Lower lobe of right lung (tissue), 2 donors: ENCODE results near the gene SRRM2. TPM values are rescaled to one million over a fixed set of nuclear protein-coding genes. Genes with fewer than 3 reads are reported as not detected.

Experiments
- ATAC-seq, 2 donors: fragments of 200-7000 bp; cut with Tn5 transposase; one replicate each; pipeline ENCODE4 v1.9.1; 2020 to 2022; ENCODE audit warnings: mild to moderate bottlenecking in 2 of 2, moderate library complexity in 2 of 2
- DNase-seq: peaks from one replicate; pipeline ENCODE4 v3.0.0-alpha.2; 2020
- H3K27ac ChIP-seq: fragments of 200-600 bp; one replicate; pipeline ENCODE4 v1.8.0; 2022
- H3K27me3 ChIP-seq: fragments of 200-600 bp; one replicate; pipeline ENCODE4 v1.8.0; 2022; ENCODE audit warnings: low read depth
- H3K36me3 ChIP-seq: fragments of 200-600 bp; one replicate; pipeline ENCODE4 v1.8.0; 2022; ENCODE audit warnings: mild to moderate bottlenecking
- H3K4me1 ChIP-seq: fragments of 200-600 bp; one replicate; pipeline ENCODE4 v1.8.0; 2022
- H3K4me3 ChIP-seq: fragments of 200-600 bp; one replicate; pipeline ENCODE4 v1.8.0; 2022; ENCODE audit warnings: mild to moderate bottlenecking
- H3K9me3 ChIP-seq: fragments of 200-600 bp; one replicate; pipeline ENCODE4 v1.8.0; 2022
- CTCF ChIP-seq: fragments of 200-600 bp; IDR thresholded peaks from one replicate; pipeline ENCODE4 v1.8.0; 2022; ENCODE audit warnings: antibody characterized with exemption, mild to moderate bottlenecking
- intact Hi-C: fragments of 100-400 bp; cut with DNase I; formaldehyde crosslinking; loops from one replicate; pipeline ENCODE4 v1.11.0; 2022
- total RNA-seq: library from RNA; stranded (reverse); fragmentation: NEBNext Ultra II Directional; extraction: Animal tissue kit (Norgen Biotek cat#: 25700); gene quantifications from one replicate; pipeline ENCODE4 v1.2.1, GENCODE V29; 2021
- donor health status: DM: no; HTN: yes; CAD: no; lungs with severe emphysema.

Gene SRRM2
- total RNA-seq, 1 donor from 2014 or later: 659 TPM

GRCh38 chr16:2712546-2712945 is 39.9 kb upstream of the SRRM2 start:
- no peaks in the 10 kb centered on the region for H3K9me3 ChIP-seq
- H3K27ac ChIP-seq: no peak overlapping the region
- no peak for ATAC-seq
- H3K36me3 ChIP-seq: peaks cover 28% of the 10 kb centered on the region
- intact Hi-C loops: no loop called here
- H3K4me3 ChIP-seq: no peak overlapping the region
- peaks cover 5% of the 10 kb centered on the region for H3K4me1 ChIP-seq
- TF ChIP-seq CTCF: no peak
- DNase-seq: no peak
- peaks cover 6% of the 10 kb centered on the region for H3K27me3 ChIP-seq

GRCh38 chr16:2713523-2713922 is 38.9 kb upstream of the SRRM2 start:
- intact Hi-C loops: no loop called here
- no peak overlapping the region for H3K27ac ChIP-seq
- no peak for ATAC-seq
- no peak for DNase-seq
- H3K4me1 ChIP-seq: peaks cover 5% of the 10 kb centered on the region
- no peak overlapping the region for H3K4me3 ChIP-seq
- peaks cover 18% of the 10 kb centered on the region for H3K36me3 ChIP-seq
- no peaks in the 10 kb centered on the region for H3K9me3 ChIP-seq
- H3K27me3 ChIP-seq: peaks cover 6% of the 10 kb centered on the region
- no peak for TF ChIP-seq CTCF

- Histone ChIP-seq H3K27ac (no peak overlapping the region), H3K36me3 (peaks cover 11% of the 10 kb centered on the region), H3K4me1 (peaks cover 9% of the 10 kb centered on the region), H3K4me3 (no peak overlapping the region), H3K9me3 (no peaks in the 10 kb centered on the region), H3K27me3 (peaks cover 6% of the 10 kb centered on the region)
- ATAC-seq (no peak), DNase-seq (no peak)
- no peak for TF ChIP-seq CTCF
- intact Hi-C loops: no loop called here
Measured at GRCh38 chr16:2713985-2714774, 38.3 kb upstream of the SRRM2 start.

- intact Hi-C loops: no loop called here
- H3K4me3 ChIP-seq: no peak overlapping the region
Measured at GRCh38 chr16:2715064-2715463, 37.4 kb upstream of the SRRM2 start.

GRCh38 chr16:2715519-2715918 is 36.9 kb upstream of the SRRM2 start:
- DNase-seq (peak; percentile 79), ATAC-seq (peak; percentile 59 to 65)
- Histone ChIP-seq H3K36me3 (no peaks in the 10 kb centered on the region), H3K27me3 (peaks cover 6% of the 10 kb centered on the region), H3K4me1 (peaks cover 22% of the 10 kb centered on the region), H3K9me3 (no peaks in the 10 kb centered on the region), H3K4me3 (peak overlapping the region; percentile 6), H3K27ac (no peak overlapping the region)
- TF ChIP-seq CTCF: no peak
- intact Hi-C loops: no loop called here

More at GRCh38 chr16:2715064-2715463, 37.4 kb upstream of the SRRM2 start:
- Histone ChIP-seq H3K36me3 (peaks cover 2% of the 10 kb centered on the region), H3K27me3 (peaks cover 6% of the 10 kb centered on the region), H3K27ac (no peak overlapping the region), H3K4me1 (peaks cover 17% of the 10 kb centered on the region), H3K9me3 (no peaks in the 10 kb centered on the region)
- DNase-seq (no peak), ATAC-seq (no peak)
- TF ChIP-seq CTCF: no peak
